ENCODE data around the gene ARMC10.
A peak's percentile ranks its signal among the peaks of the same experiment; 100 is the strongest.
"Not testable (repeated sequence)": the region's sequence is repeated elsewhere in the genome, so short reads cannot be mapped to it uniquely, and the experiment has no call there.

Gene ARMC10

GRCh38 chr7:103074519-103075336, at the start of gene ARMC10, which contains the start of gene FBXL13:
TSS of gene ARMC10 (plus strand) at chr7:103075140. CDS start at chr7:103075273, 133 bp downstream.
TSS of gene FBXL13 (minus strand) at chr7:103074796.
- DNase-seq = peak; percentile 89

- DNase-seq = no peak
Measured at GRCh38 chr7:103025341-103025740, 49.6 kb upstream of the ARMC10 start.

GRCh38 chr7:103031024-103031423, 43.9 kb upstream of the ARMC10 start:
- no peak for DNase-seq

GRCh38 chr7:103031781-103032180, 43.2 kb upstream of the ARMC10 start:
- no peak for DNase-seq

- not testable (repeated sequence) for DNase-seq
Measured at GRCh38 chr7:103034318-103034717, 40.6 kb upstream of the ARMC10 start.

- DNase-seq = no peak
Measured at GRCh38 chr7:103037476-103037822, 37.5 kb upstream of the ARMC10 start.

GRCh38 chr7:103037823-103038739, 36.9 kb upstream of the ARMC10 start:
- not testable (repeated sequence) for DNase-seq

GRCh38 chr7:103041815-103042214, 33.1 kb upstream of the ARMC10 start:
- not testable (repeated sequence) for DNase-seq

- no peak for DNase-seq
Measured at GRCh38 chr7:103048833-103049232, 26.1 kb upstream of the ARMC10 start.

GRCh38 chr7:103051519-103051918, 23.4 kb upstream of the ARMC10 start:
- DNase-seq = no peak

GRCh38 chr7:103056006-103056405, 18.9 kb upstream of the ARMC10 start:
- DNase-seq = not testable (repeated sequence)

- DNase-seq = no peak
Measured at GRCh38 chr7:103058122-103058521, 16.8 kb upstream of the ARMC10 start.

- no peak for DNase-seq
Measured at GRCh38 chr7:103059471-103059870, 15.5 kb upstream of the ARMC10 start.

- DNase-seq = no peak
Measured at GRCh38 chr7:103063895-103064294, 11.0 kb upstream of the ARMC10 start.

- DNase-seq = peak; percentile 39
Measured at GRCh38 chr7:103065667-103066066, 9.3 kb upstream of the ARMC10 start.

- DNase-seq = no peak
Measured at GRCh38 chr7:103068414-103069403, 6.2 kb upstream of the ARMC10 start.

- no peak for DNase-seq
Measured at GRCh38 chr7:103071000-103071399, 3.9 kb upstream of the ARMC10 start.

- no peak for DNase-seq
Measured at GRCh38 chr7:103073989-103074518, 886 bp upstream of the ARMC10 start.

- peak; percentile 59 for DNase-seq
Measured at GRCh38 chr7:103075337-103075918, 488 bp downstream of the ARMC10 start.

- DNase-seq = no peak
Measured at GRCh38 chr7:103076764-103077163, 1.8 kb downstream of the ARMC10 start.

GRCh38 chr7:103077318-103077717, 2.4 kb downstream of the ARMC10 start:
- DNase-seq = no peak

- not testable (repeated sequence) for DNase-seq
Measured at GRCh38 chr7:103078226-103078625, 3.3 kb downstream of the ARMC10 start.

Measured in activated CD4-positive, alpha-beta T cell treated with anti-CD3 and anti-CD28 coated beads, Interleukin-2, amount 50 U/mL, for 16 hours (primary cell).